Activated CD8-positive, alpha-beta T cell treated with anti-CD3 and anti-CD28 coated beads for 36 hours (primary cell): ENCODE results near the gene WSCD2. TPM values are rescaled to one million over a fixed set of nuclear protein-coding genes. Genes with fewer than 3 reads are reported as not detected.

Experiments
- ATAC-seq: fragments of 200-7000 bp; cut with Tn5 transposase; one replicate; pipeline ENCODE4 v1.10.0; 2021; ENCODE audit warnings: mild to moderate bottlenecking, moderate library complexity
- CTCF ChIA-PET: fragments of 350-600 bp; sonication (Branson Sonifier 250); formaldehyde crosslinking; loops from one replicate; lab custom pipeline; 2021; ENCODE audit warnings: antibody characterized with exemption; lab: Charles Lee
- POLR2A ChIA-PET: fragments of 350-600 bp; sonication (Branson Sonifier 250); formaldehyde crosslinking; loops from one replicate; lab custom pipeline; 2021; ENCODE audit warnings: antibody characterized with exemption; lab: Charles Lee
- DNase-seq: peaks from one replicate; pipeline ENCODE4 v3.0.0-alpha.2; 2020
- H3K27ac Mint-ChIP-seq: one replicate; pipeline ENCODE4 v1.8.0; 2021; ENCODE audit warnings: mild to moderate bottlenecking, mixed read lengths
- H3K27me3 Mint-ChIP-seq: one replicate; pipeline ENCODE4 v1.8.0; 2021; ENCODE audit warnings: mixed read lengths
- H3K36me3 Mint-ChIP-seq: one replicate; pipeline ENCODE4 v1.8.0; 2021; ENCODE audit warnings: low read depth, mixed read lengths
- H3K4me1 Mint-ChIP-seq: one replicate; pipeline ENCODE4 v1.8.0; 2021; ENCODE audit warnings: low read depth, mixed read lengths
- H3K4me3 Mint-ChIP-seq: one replicate; pipeline ENCODE4 v1.8.0; 2021; ENCODE audit warnings: mild to moderate bottlenecking, moderate library complexity, mixed read lengths
- H3K9me3 Mint-ChIP-seq: one replicate; pipeline ENCODE4 v1.8.0; 2021; ENCODE audit warnings: mixed read lengths
- intact Hi-C: fragments of 100-400 bp; cut with micrococcal nuclease; formaldehyde crosslinking; loops from one replicate; pipeline ENCODE4 v1.10.0; 2022
- total RNA-seq, 2 experiments: library from RNA; stranded (reverse); gene quantifications; one replicate each; pipeline ENCODE4 v1.2.3, GENCODE V29; 2021
- TF ChIP-seq, protein P1 (sequence below): fragments of 200-600 bp; IDR thresholded peaks from one replicate; pipeline ENCODE4 v1.8.0; 2022; ENCODE audit warnings: antibody characterized with exemption, mild to moderate bottlenecking

The WSCD2 gene
- total RNA-seq, 2 experiments from 2014 or later = not detected

DNA sequence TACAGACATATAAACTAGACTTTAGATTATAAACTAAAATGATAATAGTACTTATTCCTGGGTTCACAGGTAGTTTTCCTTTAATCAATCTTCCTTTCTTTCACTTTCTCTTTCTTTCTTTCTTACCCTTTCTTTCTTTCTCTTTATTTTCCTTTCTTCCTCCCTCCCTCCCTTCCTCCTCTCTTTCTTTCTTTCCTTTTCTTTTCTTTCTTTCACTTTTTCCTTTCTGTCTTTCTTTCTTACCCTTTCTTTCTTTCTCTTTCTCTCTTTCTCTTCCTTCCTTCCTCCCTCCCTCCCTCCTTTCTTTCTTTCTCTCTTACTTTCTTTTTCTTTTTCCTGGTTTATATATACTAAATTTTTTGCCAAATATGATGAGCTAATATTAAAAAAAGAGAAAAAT lies 148.5 kb downstream of the WSCD2 start:
- intact Hi-C loops = no loop called here
- Mint-ChIP-seq H3K27me3 (no peaks in the 10 kb centered on the region), H3K36me3 (no peaks in the 10 kb centered on the region), H3K4me1 (peaks cover 3% of the 10 kb centered on the region), H3K4me3 (no peak overlapping the region), H3K9me3 (peaks cover 3% of the 10 kb centered on the region), H3K27ac (no peak overlapping the region)
- ChIA-PET CTCF (no interaction called here), POLR2A (no interaction called here)
- TF ChIP-seq, protein P1, sequence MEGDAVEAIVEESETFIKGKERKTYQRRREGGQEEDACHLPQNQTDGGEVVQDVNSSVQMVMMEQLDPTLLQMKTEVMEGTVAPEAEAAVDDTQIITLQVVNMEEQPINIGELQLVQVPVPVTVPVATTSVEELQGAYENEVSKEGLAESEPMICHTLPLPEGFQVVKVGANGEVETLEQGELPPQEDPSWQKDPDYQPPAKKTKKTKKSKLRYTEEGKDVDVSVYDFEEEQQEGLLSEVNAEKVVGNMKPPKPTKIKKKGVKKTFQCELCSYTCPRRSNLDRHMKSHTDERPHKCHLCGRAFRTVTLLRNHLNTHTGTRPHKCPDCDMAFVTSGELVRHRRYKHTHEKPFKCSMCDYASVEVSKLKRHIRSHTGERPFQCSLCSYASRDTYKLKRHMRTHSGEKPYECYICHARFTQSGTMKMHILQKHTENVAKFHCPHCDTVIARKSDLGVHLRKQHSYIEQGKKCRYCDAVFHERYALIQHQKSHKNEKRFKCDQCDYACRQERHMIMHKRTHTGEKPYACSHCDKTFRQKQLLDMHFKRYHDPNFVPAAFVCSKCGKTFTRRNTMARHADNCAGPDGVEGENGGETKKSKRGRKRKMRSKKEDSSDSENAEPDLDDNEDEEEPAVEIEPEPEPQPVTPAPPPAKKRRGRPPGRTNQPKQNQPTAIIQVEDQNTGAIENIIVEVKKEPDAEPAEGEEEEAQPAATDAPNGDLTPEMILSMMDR = no peak
- DNase-seq = no peak
- ATAC-seq = no peak

DNA sequence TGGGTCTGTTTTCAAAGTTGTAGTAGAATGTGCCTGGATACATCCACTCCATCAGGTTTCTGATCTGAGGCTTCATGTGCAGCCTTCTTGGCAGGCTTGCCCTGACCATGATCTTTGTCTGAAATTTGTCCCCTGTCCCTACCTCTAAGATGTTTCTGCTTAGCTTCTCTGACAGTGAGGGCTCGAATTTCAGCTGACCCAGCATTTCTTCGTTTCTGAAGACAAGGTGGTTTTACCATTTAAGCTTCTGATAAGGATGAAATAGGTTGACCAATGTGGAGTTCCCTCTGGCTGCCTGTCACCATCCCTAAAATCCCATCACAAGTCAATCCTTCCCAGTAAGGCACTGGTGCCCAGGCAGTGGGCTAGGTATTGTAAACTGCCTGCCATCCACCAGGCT lies 153.1 kb downstream of the WSCD2 start:
- DNase-seq = no peak
- Mint-ChIP-seq H3K4me1 (peaks cover 11% of the 10 kb centered on the region), H3K4me3 (no peak overlapping the region), H3K27me3 (no peaks in the 10 kb centered on the region), H3K36me3 (no peaks in the 10 kb centered on the region), H3K9me3 (no peaks in the 10 kb centered on the region), H3K27ac (no peak overlapping the region)
- CTCF ChIA-PET = no interaction called here
- POLR2A ChIA-PET = no interaction called here
- intact Hi-C loops = no loop called here
- TF ChIP-seq, protein P1 = no peak
- no peak for ATAC-seq

DNA sequence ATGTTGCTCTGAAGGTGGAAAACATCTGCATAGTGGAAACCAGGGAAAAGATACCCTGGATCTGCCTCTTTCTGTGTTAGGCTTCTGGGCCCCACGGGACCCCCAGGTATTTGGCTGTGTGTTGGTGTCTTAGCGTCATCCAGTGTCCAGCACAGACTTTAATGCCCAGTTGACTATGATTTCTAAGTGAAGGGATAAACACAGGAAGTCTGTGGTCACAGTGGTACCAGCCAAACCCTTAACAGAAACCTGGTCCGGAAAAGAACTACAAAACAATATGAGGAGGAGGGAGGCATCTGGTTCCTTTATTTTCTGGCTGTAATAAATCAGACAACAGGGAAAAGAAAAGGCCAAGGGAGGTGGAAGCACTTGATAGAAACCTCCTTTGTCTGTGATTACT lies 153.6 kb downstream of the WSCD2 start:
- no peak for ATAC-seq
- CTCF ChIA-PET = no interaction called here
- H3K9me3 Mint-ChIP-seq = no peaks in the 10 kb centered on the region
- no peaks in the 10 kb centered on the region for H3K27me3 Mint-ChIP-seq
- TF ChIP-seq, protein P1 = no peak
- peaks cover 11% of the 10 kb centered on the region for H3K4me1 Mint-ChIP-seq
- no peak overlapping the region for H3K4me3 Mint-ChIP-seq
- intact Hi-C loops = no loop called here
- POLR2A ChIA-PET = no interaction called here
- H3K36me3 Mint-ChIP-seq = no peaks in the 10 kb centered on the region
- no peak overlapping the region for H3K27ac Mint-ChIP-seq
- no peak for DNase-seq

DNA sequence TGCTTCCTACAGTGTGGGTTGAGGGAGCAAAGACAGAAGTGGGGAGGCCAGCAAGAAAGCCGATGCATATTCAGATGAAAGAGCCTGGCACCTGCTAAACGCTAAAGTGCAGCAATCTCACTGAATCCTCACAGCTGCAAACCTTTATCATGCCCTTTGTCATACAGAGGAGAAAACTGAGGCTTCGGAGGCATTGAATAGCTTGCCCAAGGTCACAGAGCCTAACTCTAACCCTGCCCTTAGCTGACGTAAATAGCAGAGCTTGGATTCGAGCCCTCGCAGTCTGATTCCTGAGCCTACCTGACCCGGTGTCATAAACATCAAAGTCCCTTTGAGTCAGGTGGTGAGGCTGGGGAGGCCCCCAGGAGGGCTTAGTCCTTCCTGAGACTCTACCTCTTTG lies 155.1 kb downstream of the WSCD2 start:
- ATAC-seq (no peak), DNase-seq (no peak)
- ChIA-PET POLR2A (no interaction called here), CTCF (no interaction called here)
- intact Hi-C loops = no loop called here
- no peaks in the 10 kb centered on the region for H3K27me3 Mint-ChIP-seq
- H3K36me3 Mint-ChIP-seq = no peaks in the 10 kb centered on the region
- no peak overlapping the region for H3K27ac Mint-ChIP-seq
- H3K4me3 Mint-ChIP-seq = no peak overlapping the region
- TF ChIP-seq, protein P1 = no peak
- no peaks in the 10 kb centered on the region for H3K9me3 Mint-ChIP-seq
- H3K4me1 Mint-ChIP-seq = peaks cover 11% of the 10 kb centered on the region

DNA sequence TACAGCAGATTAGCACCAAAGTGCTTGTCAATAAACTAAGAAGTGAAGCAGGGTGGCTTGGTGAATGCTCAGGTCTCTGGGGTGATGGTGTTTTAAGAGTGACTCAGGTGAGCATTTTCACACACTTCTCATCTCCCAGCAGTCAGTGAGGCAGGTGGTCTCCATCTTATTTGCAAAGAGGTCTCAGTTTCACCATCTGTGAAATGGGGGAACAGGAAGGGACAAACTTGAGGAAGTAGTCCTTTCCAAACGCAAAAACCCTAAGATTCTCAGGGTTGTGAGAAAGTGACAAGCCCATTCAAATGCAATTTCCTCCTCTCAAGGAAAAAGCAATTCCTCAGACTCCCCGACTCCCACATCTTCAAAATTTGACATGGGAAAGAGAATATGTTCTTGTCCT lies 155.9 kb downstream of the WSCD2 start:
- Mint-ChIP-seq H3K4me1 (peaks cover 11% of the 10 kb centered on the region), H3K9me3 (no peaks in the 10 kb centered on the region), H3K27me3 (no peaks in the 10 kb centered on the region), H3K36me3 (no peaks in the 10 kb centered on the region), H3K4me3 (no peak overlapping the region), H3K27ac (no peak overlapping the region)
- TF ChIP-seq, protein P1 = no peak
- ATAC-seq = no peak
- POLR2A ChIA-PET = no interaction called here
- CTCF ChIA-PET = no interaction called here
- intact Hi-C loops = no loop called here
- DNase-seq = no peak
